Memory B cell (primary cell): ENCODE data around the gene GRAMD1B.

Experiments
- ATAC-seq: fragments of 150-1000 bp; cut with Tn5 transposase; 2 replicates; pipeline ENCODE4 v1.10.0; 2021; ENCODE audit warnings: low read depth, mild to moderate bottlenecking, moderate library complexity
- DNase-seq, 2 donors: peaks; one replicate each; pipeline ENCODE4 v3.0.0; 2022; ENCODE audit warnings: low spot score in 2 of 2
- H3K27ac Mint-ChIP-seq: one replicate; pipeline ENCODE4 v1.8.0; 2022; ENCODE audit warnings: mild to moderate bottlenecking, moderate library complexity, mixed read lengths
- H3K27me3 Mint-ChIP-seq: one replicate; pipeline ENCODE4 v1.8.0; 2022; ENCODE audit warnings: mixed read lengths
- H3K36me3 Mint-ChIP-seq: one replicate; pipeline ENCODE4 v1.8.0; 2022; ENCODE audit warnings: mild to moderate bottlenecking, mixed read lengths
- H3K4me1 Mint-ChIP-seq: one replicate; pipeline ENCODE4 v1.8.0; 2022; ENCODE audit warnings: mixed read lengths
- H3K4me3 Mint-ChIP-seq: one replicate; pipeline ENCODE4 v1.8.0; 2022; ENCODE audit warnings: mild to moderate bottlenecking, moderate library complexity, mixed read lengths
- H3K9me3 Mint-ChIP-seq: one replicate; pipeline ENCODE4 v1.8.0; 2022; ENCODE audit warnings: mixed read lengths

GRAMD1B gene

DNA sequence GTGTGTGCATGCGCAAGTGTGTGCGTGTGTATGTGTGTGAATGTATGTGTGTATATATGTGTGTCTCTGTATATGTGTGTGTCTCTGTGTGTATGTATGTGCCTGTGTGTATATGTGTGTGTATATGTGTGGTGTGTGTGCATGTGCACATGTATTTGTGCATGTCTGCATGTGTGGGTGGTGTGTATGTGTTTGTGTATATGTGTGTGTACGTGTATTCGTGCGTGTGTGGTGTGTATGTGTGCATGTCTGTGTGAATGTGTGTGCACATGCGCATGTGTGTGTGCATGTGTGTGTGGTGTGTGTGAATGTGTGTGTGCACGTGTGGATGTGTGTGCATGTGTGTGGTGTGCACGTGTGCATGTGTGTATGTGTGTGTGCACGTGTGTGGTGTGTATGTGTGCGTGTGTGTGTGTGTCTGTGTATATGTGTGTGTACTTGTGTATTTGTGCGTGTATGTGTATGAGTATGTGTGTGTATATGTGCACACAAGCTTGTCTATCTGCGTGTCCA, 153.0 kb downstream of the GRAMD1B start:
- Mint-ChIP-seq H3K4me1 (peaks cover 9% of the 10 kb centered on the region), H3K36me3 (no peaks in the 10 kb centered on the region), H3K27me3 (peaks cover 9% of the 10 kb centered on the region), H3K27ac (no peak overlapping the region), H3K4me3 (no peak overlapping the region), H3K9me3 (peaks cover 2% of the 10 kb centered on the region)
- ATAC-seq (no peak), DNase-seq (no peak)

DNA sequence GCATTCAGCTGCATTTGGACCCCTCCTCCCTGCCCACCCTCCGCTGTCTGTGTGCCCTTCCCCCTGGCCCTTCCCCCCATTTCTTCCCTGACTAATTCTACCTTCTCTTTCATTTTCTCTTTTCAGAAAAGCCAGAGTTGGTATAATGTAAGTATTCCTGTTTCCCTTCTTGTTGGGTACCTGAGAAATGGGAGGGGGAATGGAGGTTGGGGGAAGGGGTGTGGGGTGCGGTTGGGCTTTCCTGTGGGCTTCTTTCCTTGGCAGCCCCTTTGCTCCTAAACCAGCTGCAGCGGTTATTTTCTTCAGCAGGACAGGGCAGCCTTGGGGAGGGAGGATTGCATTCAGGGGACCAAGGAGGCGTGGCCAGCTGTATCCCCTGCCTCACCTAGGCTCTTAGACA, 154.1 kb downstream of the GRAMD1B start:
- no peak for ATAC-seq
- Mint-ChIP-seq H3K27ac (no peak overlapping the region), H3K36me3 (no peaks in the 10 kb centered on the region), H3K27me3 (peaks cover 9% of the 10 kb centered on the region), H3K9me3 (peaks cover 2% of the 10 kb centered on the region), H3K4me3 (no peak overlapping the region), H3K4me1 (peaks cover 9% of the 10 kb centered on the region)
- DNase-seq, result no peak

DNA sequence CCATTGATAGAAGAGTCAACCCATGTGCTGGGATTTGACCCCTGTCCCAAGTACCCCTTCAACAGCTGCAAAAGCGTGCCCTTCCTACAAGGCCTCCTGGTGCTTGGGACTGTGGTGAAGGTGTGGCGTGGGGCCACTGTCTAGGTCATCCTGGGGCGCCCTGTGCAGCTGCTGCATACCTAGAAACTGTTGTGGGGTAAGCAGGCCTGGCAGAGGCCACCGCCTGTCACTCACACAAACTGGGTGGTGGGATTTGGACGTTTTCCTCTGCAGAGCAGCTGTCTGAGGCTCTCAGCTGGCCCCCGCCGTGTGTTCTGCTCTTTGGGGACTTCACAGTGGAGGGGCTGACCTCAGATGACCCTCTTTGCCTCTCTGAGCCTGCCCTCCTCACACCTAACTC, 154.7 kb downstream of the GRAMD1B start:
- Mint-ChIP-seq H3K36me3 (no peaks in the 10 kb centered on the region), H3K9me3 (peaks cover 2% of the 10 kb centered on the region), H3K4me1 (peaks cover 9% of the 10 kb centered on the region), H3K27me3 (peaks cover 9% of the 10 kb centered on the region), H3K27ac (no peak overlapping the region), H3K4me3 (no peak overlapping the region)
- DNase-seq (no peak), ATAC-seq (no peak)

DNA sequence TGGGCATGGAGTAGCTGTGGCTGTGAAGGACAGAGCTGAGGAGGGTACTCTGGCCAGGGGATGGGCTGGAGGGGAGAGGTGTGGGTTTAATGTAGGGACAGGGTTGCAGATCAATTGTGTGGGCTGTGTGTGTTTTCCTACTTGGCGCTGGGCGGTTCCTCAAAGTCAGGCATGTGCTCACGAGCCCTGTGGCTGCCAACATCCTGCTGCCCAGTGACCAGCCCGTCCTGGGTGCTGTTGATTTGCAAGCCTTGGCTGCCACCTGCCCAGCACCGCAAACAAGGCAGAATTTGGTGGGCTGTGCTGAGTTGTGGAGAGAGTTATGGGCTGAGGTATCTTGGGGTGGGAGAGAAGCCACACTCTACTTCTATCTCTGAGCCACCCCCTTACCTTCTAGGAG, 155.1 kb downstream of the GRAMD1B start:
- H3K27ac Mint-ChIP-seq, result no peak overlapping the region
- ATAC-seq, result no peak
- H3K4me1 Mint-ChIP-seq, result peaks cover 9% of the 10 kb centered on the region
- peaks cover 2% of the 10 kb centered on the region for H3K9me3 Mint-ChIP-seq
- H3K36me3 Mint-ChIP-seq, result no peaks in the 10 kb centered on the region
- peaks cover 9% of the 10 kb centered on the region for H3K27me3 Mint-ChIP-seq
- H3K4me3 Mint-ChIP-seq, result no peak overlapping the region
- DNase-seq, result no peak

DNA sequence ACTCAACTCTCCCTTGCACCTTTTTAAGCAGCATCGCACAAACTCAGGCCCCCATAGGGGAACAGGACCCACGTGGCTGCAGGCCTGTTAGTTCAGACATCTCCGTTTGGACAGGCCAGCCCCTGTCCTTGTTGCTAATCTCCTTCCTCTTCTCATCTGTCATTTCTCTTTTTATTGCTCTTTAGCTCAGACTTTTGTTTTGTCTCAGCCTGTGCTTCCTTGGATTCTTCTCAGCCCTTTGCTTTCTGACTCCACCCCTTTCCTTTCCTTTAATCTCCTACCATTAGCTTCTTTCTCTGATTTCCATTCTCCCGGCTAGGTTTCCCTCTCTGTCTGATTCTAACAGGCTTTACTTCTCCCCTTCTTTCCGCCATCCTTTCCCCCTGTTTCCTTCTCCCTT, 155.6 kb downstream of the GRAMD1B start:
- Mint-ChIP-seq H3K4me3 (no peak overlapping the region), H3K27me3 (peaks cover 6% of the 10 kb centered on the region), H3K9me3 (peaks cover 2% of the 10 kb centered on the region), H3K27ac (no peak overlapping the region), H3K4me1 (peaks cover 6% of the 10 kb centered on the region), H3K36me3 (no peaks in the 10 kb centered on the region)
- DNase-seq (no peak), ATAC-seq (no peak)

DNA sequence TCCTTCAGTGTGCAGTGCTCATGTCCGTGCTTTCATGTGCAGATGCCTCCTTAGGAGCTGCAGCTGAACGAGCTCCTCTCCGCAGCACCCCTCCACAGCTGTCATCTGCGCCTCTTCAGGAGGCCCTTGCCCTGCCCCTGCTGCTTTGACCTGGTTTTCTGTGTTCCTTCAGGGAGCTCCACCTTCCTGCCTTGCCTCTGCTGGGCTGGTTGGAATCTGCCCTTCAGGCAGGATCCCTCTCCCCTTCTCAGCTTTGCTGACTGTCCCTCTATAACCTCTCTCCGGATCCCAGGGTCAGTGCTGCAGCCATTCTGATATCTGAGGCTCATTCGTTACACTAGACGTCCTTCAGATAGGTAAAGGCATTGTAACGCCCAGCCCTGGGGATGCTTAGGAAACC, 156.5 kb downstream of the GRAMD1B start:
- H3K4me3 Mint-ChIP-seq, result no peak overlapping the region
- peaks cover 3% of the 10 kb centered on the region for H3K4me1 Mint-ChIP-seq
- DNase-seq (no peak), ATAC-seq (no peak)
- peaks cover 2% of the 10 kb centered on the region for H3K9me3 Mint-ChIP-seq
- H3K36me3 Mint-ChIP-seq, result no peaks in the 10 kb centered on the region
- no peak overlapping the region for H3K27ac Mint-ChIP-seq
- H3K27me3 Mint-ChIP-seq, result peaks cover 5% of the 10 kb centered on the region

DNA sequence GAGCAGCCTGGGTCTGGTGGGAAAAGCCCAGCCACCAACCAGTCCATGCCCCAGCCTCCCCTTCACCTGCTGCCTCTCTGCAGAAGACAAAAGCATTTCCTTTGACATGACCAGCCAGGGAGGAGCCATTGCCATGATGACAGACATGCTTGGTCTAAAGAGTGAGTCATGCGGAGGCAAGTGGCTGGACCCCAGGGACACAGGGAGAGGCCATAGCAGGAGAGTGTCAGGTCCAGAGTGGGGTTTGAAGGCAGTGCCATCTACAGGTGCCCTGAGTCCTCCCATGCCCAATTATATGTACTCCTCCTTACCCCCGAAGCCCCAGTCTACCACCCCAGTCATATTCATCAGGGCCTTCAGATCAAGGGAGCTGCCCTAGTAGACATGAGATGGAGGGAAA, 157.0 kb downstream of the GRAMD1B start:
- ATAC-seq (no peak), DNase-seq (no peak)
- no peak overlapping the region for H3K27ac Mint-ChIP-seq
- peaks cover 3% of the 10 kb centered on the region for H3K4me1 Mint-ChIP-seq
- H3K9me3 Mint-ChIP-seq, result peaks cover 2% of the 10 kb centered on the region
- peaks cover 4% of the 10 kb centered on the region for H3K27me3 Mint-ChIP-seq
- H3K4me3 Mint-ChIP-seq, result no peak overlapping the region
- H3K36me3 Mint-ChIP-seq, result no peaks in the 10 kb centered on the region

DNA sequence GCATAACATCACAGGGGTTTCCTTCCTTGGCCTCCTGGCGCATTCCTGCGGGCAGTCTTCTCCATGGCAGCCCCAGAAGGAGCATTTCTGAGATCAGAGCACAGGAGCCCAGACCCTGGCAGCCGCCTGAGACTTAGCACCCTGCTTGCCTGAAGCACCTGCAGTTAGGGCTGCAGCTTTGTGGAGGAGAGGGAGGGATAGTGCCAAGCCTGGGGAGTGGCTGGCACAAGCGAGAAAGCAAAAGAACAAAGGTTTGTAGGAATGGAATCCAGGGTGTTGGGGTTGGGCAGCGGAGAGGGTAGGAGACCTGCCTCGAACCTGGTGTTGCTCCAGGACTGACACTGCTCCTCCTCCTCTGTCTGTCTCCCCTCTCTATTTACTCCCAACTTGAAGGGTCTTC, 157.5 kb downstream of the GRAMD1B start:
- Mint-ChIP-seq H3K9me3 (peaks cover 2% of the 10 kb centered on the region), H3K4me1 (peaks cover 3% of the 10 kb centered on the region), H3K4me3 (no peak overlapping the region), H3K27me3 (peaks cover 4% of the 10 kb centered on the region), H3K36me3 (no peaks in the 10 kb centered on the region), H3K27ac (no peak overlapping the region)
- no peak for DNase-seq
- ATAC-seq, result no peak

DNA sequence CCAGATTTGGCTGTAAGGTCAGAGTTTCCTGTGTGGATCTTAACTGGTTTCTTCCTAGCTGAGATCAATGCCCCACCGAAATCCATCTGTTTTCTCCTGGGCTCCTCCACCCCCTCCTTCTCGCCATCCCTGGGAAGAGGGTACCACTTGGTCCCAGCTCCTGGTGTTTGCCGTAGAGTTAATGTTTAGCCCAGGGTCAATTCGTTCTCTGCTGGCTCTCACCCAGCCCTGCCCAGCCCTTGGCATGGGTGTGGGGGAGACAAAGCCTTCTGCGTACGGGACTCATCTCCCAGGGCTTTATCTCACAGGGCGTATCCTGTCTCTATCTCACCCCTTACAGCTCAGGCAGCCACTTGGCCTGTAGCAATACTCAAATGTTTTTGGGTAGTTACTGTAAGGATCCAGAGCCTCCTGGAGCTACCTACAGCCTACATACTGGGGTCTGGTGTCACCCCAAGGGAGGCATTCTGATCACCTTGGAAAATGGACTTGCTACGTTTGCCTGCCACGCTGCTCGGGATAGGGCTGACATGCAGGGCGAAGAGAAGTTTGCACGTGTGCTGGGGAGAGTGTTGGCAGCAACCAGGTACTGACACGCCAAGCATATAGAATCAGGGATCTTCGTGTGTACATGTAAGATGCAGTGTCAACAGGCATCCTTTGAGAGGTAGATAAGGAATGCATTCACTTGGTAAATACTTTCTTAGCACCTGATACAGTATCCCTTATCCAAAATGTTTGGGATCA, 158.2 kb downstream of the GRAMD1B start:
- Mint-ChIP-seq H3K4me1 (no peaks in the 10 kb centered on the region), H3K9me3 (no peaks in the 10 kb centered on the region), H3K27ac (no peak overlapping the region), H3K27me3 (no peaks in the 10 kb centered on the region), H3K4me3 (no peak overlapping the region), H3K36me3 (no peaks in the 10 kb centered on the region)
- ATAC-seq (no peak), DNase-seq (no peak)

DNA sequence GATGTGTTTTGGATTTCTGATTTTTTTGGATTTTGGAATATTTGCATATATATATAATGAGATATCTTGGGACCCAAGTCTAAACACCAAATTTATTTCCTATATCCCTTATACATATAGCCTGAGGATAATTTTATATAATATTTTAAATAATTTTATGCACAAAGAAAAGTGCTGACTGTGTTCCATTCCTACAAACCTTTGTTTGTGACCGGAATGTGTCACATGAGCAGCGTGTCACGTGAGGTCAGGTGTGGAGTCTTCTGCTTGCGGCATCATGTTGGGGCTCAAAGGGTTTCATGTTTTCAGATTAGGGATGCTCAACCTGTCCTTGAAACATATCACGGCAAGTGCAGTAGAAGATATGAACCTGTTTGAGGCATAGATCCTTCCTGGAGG, 158.8 kb downstream of the GRAMD1B start:
- no peaks in the 10 kb centered on the region for H3K4me1 Mint-ChIP-seq
- H3K4me3 Mint-ChIP-seq, result no peak overlapping the region
- H3K27ac Mint-ChIP-seq, result no peak overlapping the region
- no peaks in the 10 kb centered on the region for H3K27me3 Mint-ChIP-seq
- no peaks in the 10 kb centered on the region for H3K9me3 Mint-ChIP-seq
- ATAC-seq, result no peak
- DNase-seq, result no peak
- H3K36me3 Mint-ChIP-seq, result no peaks in the 10 kb centered on the region

DNA sequence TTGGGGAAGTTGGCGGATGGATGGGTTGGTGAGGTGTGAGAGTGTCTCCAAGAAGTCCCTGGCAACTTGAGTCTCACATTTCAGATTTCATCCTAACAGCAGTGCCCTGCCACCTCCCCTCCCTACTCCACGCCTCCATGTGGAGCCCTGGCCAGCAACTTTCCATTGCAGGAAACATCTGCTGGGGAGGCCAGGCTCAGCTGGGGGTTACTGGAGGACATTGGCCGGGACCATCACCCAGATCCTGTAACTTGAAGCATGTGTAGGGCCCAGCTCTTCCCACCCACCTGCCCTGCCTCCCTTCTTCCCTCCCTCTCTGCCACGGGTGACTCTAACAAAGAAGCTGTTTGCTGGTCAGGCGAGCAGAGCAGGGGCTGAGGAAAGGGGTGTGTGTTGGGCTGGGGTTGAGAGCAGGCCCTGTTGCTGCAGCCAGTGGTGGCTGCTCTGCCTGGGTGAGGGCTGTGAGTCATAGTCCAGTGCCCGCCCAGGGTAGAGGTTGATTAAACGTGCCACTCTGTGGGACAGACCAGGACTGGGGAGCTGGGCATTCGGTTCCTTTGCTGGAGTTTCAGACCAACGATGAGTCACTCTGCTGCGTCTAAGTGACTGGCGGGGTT, 160.3 kb downstream of the GRAMD1B start:
- Mint-ChIP-seq H3K4me3 (no peak overlapping the region), H3K36me3 (no peaks in the 10 kb centered on the region), H3K4me1 (no peaks in the 10 kb centered on the region), H3K27me3 (no peaks in the 10 kb centered on the region), H3K27ac (no peak overlapping the region), H3K9me3 (no peaks in the 10 kb centered on the region)
- DNase-seq (no peak), ATAC-seq (no peak)

DNA sequence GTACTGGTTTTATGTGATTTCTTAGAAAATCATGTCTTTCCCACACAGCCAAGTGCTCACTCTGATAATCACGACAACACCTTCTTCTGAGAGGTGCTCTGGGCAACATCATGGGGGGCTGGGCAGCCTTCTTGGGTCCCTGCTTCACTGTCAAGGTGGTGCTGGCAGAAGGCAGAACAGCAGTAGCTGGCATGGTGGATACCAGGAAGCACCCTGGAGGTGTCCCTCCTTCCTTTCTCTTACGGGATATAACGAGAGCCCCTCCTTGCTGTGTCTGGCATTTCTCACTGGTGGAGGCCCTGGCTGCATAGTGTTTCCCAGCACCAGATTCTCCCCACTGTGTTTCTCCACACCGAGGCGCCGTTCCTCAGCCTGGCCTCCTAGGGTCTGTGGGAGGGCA, 163.5 kb downstream of the GRAMD1B start:
- DNase-seq (no peak), ATAC-seq (no peak)
- Mint-ChIP-seq H3K27ac (no peak overlapping the region), H3K4me1 (no peaks in the 10 kb centered on the region), H3K4me3 (no peak overlapping the region), H3K36me3 (no peaks in the 10 kb centered on the region), H3K9me3 (no peaks in the 10 kb centered on the region), H3K27me3 (no peaks in the 10 kb centered on the region)

DNA sequence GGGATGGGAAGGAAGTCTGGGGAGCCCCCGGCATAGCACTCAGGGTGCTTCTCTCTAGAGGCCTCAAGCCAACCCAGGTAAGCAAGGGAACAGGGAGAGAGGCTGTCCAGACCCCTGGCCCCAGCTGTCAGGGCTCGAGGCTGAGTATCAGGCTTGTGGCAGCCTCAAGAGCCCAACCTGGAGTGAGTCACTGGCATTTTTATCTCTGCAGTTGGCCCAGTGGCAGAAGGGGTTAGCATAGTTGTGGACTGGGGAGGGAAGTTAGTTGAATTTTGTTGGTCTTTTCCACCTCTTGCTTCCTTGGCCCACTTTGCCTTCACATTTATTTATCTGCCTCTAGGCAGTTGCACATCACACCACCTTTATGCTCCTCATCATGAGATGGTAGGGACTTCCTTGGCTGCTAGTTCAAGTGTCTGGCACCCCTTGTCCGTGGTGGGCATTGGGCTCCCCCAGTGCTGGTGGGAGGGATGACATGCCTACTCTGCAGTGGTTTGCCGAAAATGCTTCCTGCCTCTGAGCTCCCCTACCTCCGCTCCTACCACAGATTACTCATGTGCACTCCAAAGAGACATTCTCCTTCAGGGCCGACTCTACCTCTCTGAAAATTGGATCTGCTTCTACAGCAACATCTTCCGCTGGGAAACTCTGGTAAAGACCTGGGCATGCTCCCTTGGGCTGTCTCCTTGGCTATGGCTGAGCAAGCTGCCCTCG, 164.3 kb downstream of the GRAMD1B start:
- ATAC-seq, result no peak
- Mint-ChIP-seq H3K4me3 (no peak overlapping the region), H3K27ac (no peak overlapping the region), H3K27me3 (no peaks in the 10 kb centered on the region), H3K4me1 (no peaks in the 10 kb centered on the region), H3K36me3 (no peaks in the 10 kb centered on the region), H3K9me3 (no peaks in the 10 kb centered on the region)
- DNase-seq, result no peak

DNA sequence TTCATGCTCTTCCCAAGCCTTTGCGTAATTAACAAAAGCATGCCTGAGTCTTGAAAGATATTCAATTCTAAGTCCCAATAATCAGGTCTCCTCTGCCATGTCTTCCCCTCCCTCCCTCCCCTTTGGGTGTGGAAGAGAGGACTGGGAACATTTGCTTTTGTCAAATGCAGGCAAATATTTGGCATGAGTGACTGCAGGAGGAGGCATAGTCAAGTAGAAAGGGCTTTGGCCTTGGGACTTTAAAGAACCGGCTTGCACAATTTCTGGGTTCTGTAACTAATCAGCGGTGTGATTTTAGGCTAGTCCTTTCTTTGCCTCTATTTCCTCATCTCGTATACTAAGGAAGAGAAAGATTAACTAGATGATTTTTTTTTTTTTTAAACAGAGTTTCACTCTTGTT, 164.9 kb downstream of the GRAMD1B start:
- Mint-ChIP-seq H3K36me3 (no peaks in the 10 kb centered on the region), H3K27ac (no peak overlapping the region), H3K27me3 (no peaks in the 10 kb centered on the region), H3K4me3 (no peak overlapping the region), H3K4me1 (no peaks in the 10 kb centered on the region), H3K9me3 (no peaks in the 10 kb centered on the region)
- no peak for ATAC-seq
- DNase-seq, result no peak
